HuH-7.5 (cell line): ENCODE data around the gene APOE.
"Not testable (repeated sequence)": the region's sequence is repeated elsewhere in the genome, so short reads cannot be mapped to it uniquely, and the experiment has no call there.

Experiments used
- DNase-seq: peaks from one replicate; pipeline ENCODE4 v3.0.0; 2011; ENCODE audit warnings: low spot score

The APOE gene

GRCh38 chr19:44905437-44906160, at the start of gene APOE:
Gene APOE (plus strand): TSS chr19:44905796. CDS start chr19:44906625, 829 bp downstream.
- DNase-seq: peak; percentile 77

- no peak for DNase-seq
Measured at GRCh38 chr19:44856421-44857083, 49.0 kb upstream of the APOE start.

- DNase-seq: no peak
Measured at GRCh38 chr19:44857837-44858236, 47.8 kb upstream of the APOE start.

GRCh38 chr19:44861576-44861975, 44.0 kb upstream of the APOE start:
- DNase-seq: not testable (repeated sequence)

GRCh38 chr19:44863990-44864389, 41.6 kb upstream of the APOE start:
- no peak for DNase-seq

GRCh38 chr19:44865196-44865767, 40.3 kb upstream of the APOE start:
- no peak for DNase-seq

- no peak for DNase-seq
Measured at GRCh38 chr19:44866664-44867063, 38.9 kb upstream of the APOE start.

GRCh38 chr19:44867578-44867977, 38.0 kb upstream of the APOE start:
- no peak for DNase-seq

- DNase-seq: no peak
Measured at GRCh38 chr19:44869733-44870470, 35.7 kb upstream of the APOE start.

GRCh38 chr19:44871809-44872208, 33.8 kb upstream of the APOE start:
- DNase-seq: no peak

GRCh38 chr19:44872661-44873060, 32.9 kb upstream of the APOE start:
- DNase-seq: no peak

GRCh38 chr19:44874317-44874716, 31.3 kb upstream of the APOE start:
- DNase-seq: no peak

GRCh38 chr19:44875666-44876451, 29.7 kb upstream of the APOE start:
- DNase-seq: no peak

GRCh38 chr19:44876930-44877535, 28.6 kb upstream of the APOE start:
- DNase-seq: no peak

GRCh38 chr19:44878120-44878865, 27.3 kb upstream of the APOE start:
- no peak for DNase-seq

GRCh38 chr19:44879309-44880065, 26.1 kb upstream of the APOE start:
- no peak for DNase-seq

- no peak for DNase-seq
Measured at GRCh38 chr19:44882063-44882462, 23.5 kb upstream of the APOE start.

GRCh38 chr19:44882619-44883397, 22.8 kb upstream of the APOE start:
- not testable (repeated sequence) for DNase-seq

- no peak for DNase-seq
Measured at GRCh38 chr19:44883922-44884321, 21.7 kb upstream of the APOE start.
